HepG2 (cell line): ENCODE results near the gene ZMIZ1. TPM values are rescaled to one million over a fixed set of nuclear protein-coding genes. Genes with fewer than 3 reads are reported as not detected.
A peak's percentile ranks its signal among the peaks of the same experiment; 100 is the strongest.

Experiments
- GFI1 ChIP-seq: sonication (generic); formaldehyde crosslinking; IDR thresholded peaks from 2 replicates; pipeline ENCODE4 v1.5.0; 2020; ENCODE audit warnings: missing genetic modification reagents, mild to moderate bottlenecking, borderline replicate concordance
- HCFC1 ChIP-seq: fragments of 150-350 bp; IDR thresholded peaks from 2 replicates; pipeline ENCODE4 v1.6.1; 2014; ENCODE audit warnings: low read depth, low read length
- HNRNPUL1 ChIP-seq: fragments of 200-400 bp; formaldehyde crosslinking; IDR thresholded peaks from 2 replicates; pipeline ENCODE4 v1.6.1; 2017; ENCODE audit warnings: low read depth, mild to moderate bottlenecking, low read length, moderate library complexity
- KLF9 ChIP-seq: IDR thresholded peaks from 2 replicates; pipeline ENCODE4 v1.6.1; 2016; ENCODE audit warnings: low read depth
- NR3C1 ChIP-seq: sonication (generic); formaldehyde crosslinking; IDR thresholded peaks from 2 replicates; pipeline ENCODE4 v1.4.0; 2020; ENCODE audit warnings: missing genetic modification reagents
- PRMT3 ChIP-seq: sonication (generic); formaldehyde crosslinking; IDR thresholded peaks from 2 replicates; pipeline ENCODE4 v1.8.1; 2022; ENCODE audit warnings: low read depth, mild to moderate bottlenecking, moderate library complexity, missing genetic modification reagents, borderline replicate concordance
- SKI ChIP-seq: fragments of 450-650 bp; IDR thresholded peaks from one replicate; pipeline ENCODE4 v1.6.1; 2018; ENCODE audit warnings: mild to moderate bottlenecking; ENCODE audit not compliant: partially characterized antibody
- SMAD9 ChIP-seq: sonication (generic); formaldehyde crosslinking; IDR thresholded peaks from 2 replicates; pipeline ENCODE4 v1.5.1; 2020; ENCODE audit warnings: mild to moderate bottlenecking, missing genetic modification reagents
- SOX6 ChIP-seq, 2 experiments: fragments of 450-650 bp in 1 of 2; sonication (generic) in 1 of 2; formaldehyde crosslinking in 1 of 2; IDR thresholded peaks; 2 replicates each; pipeline versions ENCODE4 v1.4.0 to v1.6.1; 2017 to 2020; ENCODE audit warnings: antibody characterized with exemption in 1 of 2, mild to moderate bottlenecking in 1 of 2, missing genetic modification reagents in 1 of 2
- ZNF256 ChIP-seq: sonication (generic); formaldehyde crosslinking; conservative IDR thresholded peaks from 2 replicates; pipeline ENCODE4 v1.4.0; 2020; ENCODE audit warnings: missing genetic modification reagents
- ZNF777 ChIP-seq: sonication (generic); formaldehyde crosslinking; IDR thresholded peaks from 2 replicates; pipeline ENCODE4 v1.4.0; 2020; ENCODE audit warnings: missing genetic modification reagents
- polyA plus RNA-seq, 8 experiments: library from polyadenylated mRNA; depleted of rRNA in 3 of 8; stranded (reverse) in 7 of 8; unstranded in 1 of 8; fragments of >200 nt; fragmentation: Illumina TruSeq in 4 of 8; extraction: Trizol in 4 of 8; gene quantifications; 2 replicates each; pipeline versions ENCODE4 v1.2.1 to v1.2.3, GENCODE V29; 2011 to 2016; ENCODE audit warnings: low read depth in 4 of 8, missing spikeins in 1 of 8, mixed read lengths in 1 of 8; ENCODE audit not compliant: insufficient read depth in 1 of 8
- total RNA-seq, 5 experiments: library from RNA; depleted of rRNA; stranded (reverse); fragments of >200 nt; fragmentation: Illumina TruSeq; extraction: Trizol; gene quantifications; 2 replicates each; pipeline ENCODE4 v1.2.3, GENCODE V29; 2016; ENCODE audit warnings: low read depth in 1 of 5
- TF ChIP-seq, protein P1 (sequence below): IDR thresholded peaks from 2 replicates; pipeline ENCODE4 v1.6.1; 2016
- TF ChIP-seq, protein P2 (sequence below): sonication (generic); formaldehyde crosslinking; conservative IDR thresholded peaks from 2 replicates; pipeline ENCODE4 v1.4.0; 2020; ENCODE audit warnings: missing genetic modification reagents
- TF ChIP-seq, protein P3 (sequence below): sonication (generic); formaldehyde crosslinking; IDR thresholded peaks from 2 replicates; pipeline ENCODE4 v1.8.1; 2023; ENCODE audit warnings: missing genetic modification reagents, mild to moderate bottlenecking, borderline replicate concordance
- TF ChIP-seq, protein P4 (sequence below): sonication (generic); formaldehyde crosslinking; IDR thresholded peaks from 2 replicates; pipeline ENCODE4 v1.5.0; 2020; ENCODE audit warnings: mild to moderate bottlenecking, missing genetic modification reagents

The ZMIZ1 gene
- total and polyA plus RNA-seq, 2 of the 13 experiments (the other 11 are each of a cell fraction or from before 2014, with no cell fraction given) = 5.3 to 10.2 TPM

DNA sequence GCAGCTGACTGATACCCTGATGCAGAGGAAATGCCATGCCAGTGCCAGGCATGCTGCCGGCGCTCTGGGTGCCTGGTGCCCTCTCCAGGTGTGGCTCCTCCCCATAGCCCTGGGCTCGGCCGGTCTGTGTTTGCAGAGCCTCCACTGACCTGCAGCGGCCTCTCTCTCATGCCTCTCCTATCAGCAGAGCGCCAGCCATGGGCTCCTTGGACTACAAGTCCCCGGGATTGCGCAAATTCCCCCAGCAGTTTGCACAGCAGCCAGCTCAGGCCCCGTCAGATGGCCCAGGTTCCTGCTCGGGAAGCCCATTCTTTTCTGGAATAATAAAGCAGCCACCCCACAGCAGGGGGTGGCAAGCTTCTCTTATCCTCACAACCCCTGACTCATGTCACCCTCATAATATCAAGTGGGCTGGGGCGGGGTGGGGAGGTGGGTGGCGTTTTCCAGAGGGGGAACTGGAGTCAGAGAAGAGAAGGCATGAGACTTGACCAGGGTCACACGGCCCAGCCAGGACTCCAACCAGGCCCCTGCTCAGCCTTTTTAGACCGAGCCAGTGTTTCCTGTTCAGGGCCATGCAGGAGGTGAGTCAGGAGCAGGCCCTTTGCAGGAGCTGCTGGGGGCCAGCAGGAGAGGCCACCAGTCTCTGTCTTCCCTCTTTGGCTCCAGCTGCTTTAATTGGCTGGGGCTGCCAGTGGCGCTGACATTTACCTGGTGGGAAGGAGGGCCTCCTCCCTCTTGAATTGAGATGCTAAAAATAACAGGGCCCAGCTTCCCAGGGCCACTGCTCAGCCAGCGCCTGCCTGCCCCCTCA, 58.6 kb downstream of the ZMIZ1 start (continued):
- TF ChIP-seq GFI1 (CRISPR knock-in tag) (no peak), HCFC1 (no peak), SKI (peak; percentile 21), PRMT3 (CRISPR knock-in tag) (no peak), KLF9 (CRISPR knock-in tag) (no peak), HNRNPUL1 (no peak), SOX6 (IDR thresholded peaks at IDR 0.05) (no peak), SOX6 (CRISPR knock-in tag; IDR thresholded peaks at IDR 0.05) (peak; percentile 74), NR3C1 (CRISPR knock-in tag) (no peak), SMAD9 (CRISPR knock-in tag) (no peak), ZNF777 (no peak), ZNF256 (no peak)
- TF ChIP-seq, protein P1, sequence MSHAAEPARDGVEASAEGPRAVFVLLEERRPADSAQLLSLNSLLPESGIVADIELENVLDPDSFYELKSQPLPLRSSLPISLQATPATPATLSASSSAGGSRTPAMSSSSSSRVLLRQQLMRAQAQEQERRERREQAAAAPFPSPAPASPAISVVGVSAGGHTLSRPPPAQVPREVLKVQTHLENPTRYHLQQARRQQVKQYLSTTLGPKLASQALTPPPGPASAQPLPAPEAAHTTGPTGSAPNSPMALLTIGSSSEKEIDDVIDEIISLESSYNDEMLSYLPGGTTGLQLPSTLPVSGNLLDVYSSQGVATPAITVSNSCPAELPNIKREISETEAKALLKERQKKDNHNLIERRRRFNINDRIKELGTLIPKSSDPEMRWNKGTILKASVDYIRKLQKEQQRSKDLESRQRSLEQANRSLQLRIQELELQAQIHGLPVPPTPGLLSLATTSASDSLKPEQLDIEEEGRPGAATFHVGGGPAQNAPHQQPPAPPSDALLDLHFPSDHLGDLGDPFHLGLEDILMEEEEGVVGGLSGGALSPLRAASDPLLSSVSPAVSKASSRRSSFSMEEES = no peak
- TF ChIP-seq, protein P2, sequence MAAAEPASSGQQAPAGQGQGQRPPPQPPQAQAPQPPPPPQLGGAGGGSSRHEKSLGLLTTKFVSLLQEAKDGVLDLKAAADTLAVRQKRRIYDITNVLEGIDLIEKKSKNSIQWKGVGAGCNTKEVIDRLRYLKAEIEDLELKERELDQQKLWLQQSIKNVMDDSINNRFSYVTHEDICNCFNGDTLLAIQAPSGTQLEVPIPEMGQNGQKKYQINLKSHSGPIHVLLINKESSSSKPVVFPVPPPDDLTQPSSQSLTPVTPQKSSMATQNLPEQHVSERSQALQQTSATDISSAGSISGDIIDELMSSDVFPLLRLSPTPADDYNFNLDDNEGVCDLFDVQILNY (CRISPR knock-in tag) = no peak
- TF ChIP-seq, protein P3, sequence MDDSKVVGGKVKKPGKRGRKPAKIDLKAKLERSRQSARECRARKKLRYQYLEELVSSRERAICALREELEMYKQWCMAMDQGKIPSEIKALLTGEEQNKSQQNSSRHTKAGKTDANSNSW (CRISPR knock-in tag) = no peak
- TF ChIP-seq, protein P4, sequence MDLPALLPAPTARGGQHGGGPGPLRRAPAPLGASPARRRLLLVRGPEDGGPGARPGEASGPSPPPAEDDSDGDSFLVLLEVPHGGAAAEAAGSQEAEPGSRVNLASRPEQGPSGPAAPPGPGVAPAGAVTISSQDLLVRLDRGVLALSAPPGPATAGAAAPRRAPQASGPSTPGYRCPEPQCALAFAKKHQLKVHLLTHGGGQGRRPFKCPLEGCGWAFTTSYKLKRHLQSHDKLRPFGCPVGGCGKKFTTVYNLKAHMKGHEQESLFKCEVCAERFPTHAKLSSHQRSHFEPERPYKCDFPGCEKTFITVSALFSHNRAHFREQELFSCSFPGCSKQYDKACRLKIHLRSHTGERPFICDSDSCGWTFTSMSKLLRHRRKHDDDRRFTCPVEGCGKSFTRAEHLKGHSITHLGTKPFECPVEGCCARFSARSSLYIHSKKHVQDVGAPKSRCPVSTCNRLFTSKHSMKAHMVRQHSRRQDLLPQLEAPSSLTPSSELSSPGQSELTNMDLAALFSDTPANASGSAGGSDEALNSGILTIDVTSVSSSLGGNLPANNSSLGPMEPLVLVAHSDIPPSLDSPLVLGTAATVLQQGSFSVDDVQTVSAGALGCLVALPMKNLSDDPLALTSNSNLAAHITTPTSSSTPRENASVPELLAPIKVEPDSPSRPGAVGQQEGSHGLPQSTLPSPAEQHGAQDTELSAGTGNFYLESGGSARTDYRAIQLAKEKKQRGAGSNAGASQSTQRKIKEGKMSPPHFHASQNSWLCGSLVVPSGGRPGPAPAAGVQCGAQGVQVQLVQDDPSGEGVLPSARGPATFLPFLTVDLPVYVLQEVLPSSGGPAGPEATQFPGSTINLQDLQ (CRISPR knock-in tag) = no peak
